ENCODE data around the gene PARP14. TPM values are rescaled to one million over a fixed set of nuclear protein-coding genes. Genes with fewer than 3 reads are reported as not detected.

The PARP14 gene
- total and polyA plus RNA-seq, 8 donors: 5.0 to 49.7 (median 21.6) TPM

GRCh38 chr3:122688996-122689395, 8.4 kb downstream of the PARP14 start:
- Histone ChIP-seq H3K4me1 (peaks cover 6 to 17% (median 6%) of the 10 kb centered on the region in 4 donors), H3K27me3 (no peaks in the 10 kb centered on the region), H3K4me3 (no peak overlapping the region), H3K9me3 (no peaks in the 10 kb centered on the region), H3K36me3 (peaks cover 0 to 34% (median 11%) of the 10 kb centered on the region in 4 donors), H3K27ac (no peak overlapping the region)
- WGBS, 5 donors: 83 to 93% (median 91%) methylated on average over 4 of the region's 4 CpGs
- DNase-seq: no peak
- TF ChIP-seq POLR2AphosphoS5 (IDR thresholded peaks at IDR 0.05) (no peak), EP300 (IDR thresholded peaks at IDR 0.05) (no peak), POLR2A (IDR thresholded peaks at IDR 0.05) (no peak)
- TF ChIP-seq, protein P1, sequence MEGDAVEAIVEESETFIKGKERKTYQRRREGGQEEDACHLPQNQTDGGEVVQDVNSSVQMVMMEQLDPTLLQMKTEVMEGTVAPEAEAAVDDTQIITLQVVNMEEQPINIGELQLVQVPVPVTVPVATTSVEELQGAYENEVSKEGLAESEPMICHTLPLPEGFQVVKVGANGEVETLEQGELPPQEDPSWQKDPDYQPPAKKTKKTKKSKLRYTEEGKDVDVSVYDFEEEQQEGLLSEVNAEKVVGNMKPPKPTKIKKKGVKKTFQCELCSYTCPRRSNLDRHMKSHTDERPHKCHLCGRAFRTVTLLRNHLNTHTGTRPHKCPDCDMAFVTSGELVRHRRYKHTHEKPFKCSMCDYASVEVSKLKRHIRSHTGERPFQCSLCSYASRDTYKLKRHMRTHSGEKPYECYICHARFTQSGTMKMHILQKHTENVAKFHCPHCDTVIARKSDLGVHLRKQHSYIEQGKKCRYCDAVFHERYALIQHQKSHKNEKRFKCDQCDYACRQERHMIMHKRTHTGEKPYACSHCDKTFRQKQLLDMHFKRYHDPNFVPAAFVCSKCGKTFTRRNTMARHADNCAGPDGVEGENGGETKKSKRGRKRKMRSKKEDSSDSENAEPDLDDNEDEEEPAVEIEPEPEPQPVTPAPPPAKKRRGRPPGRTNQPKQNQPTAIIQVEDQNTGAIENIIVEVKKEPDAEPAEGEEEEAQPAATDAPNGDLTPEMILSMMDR (IDR thresholded peaks at IDR 0.05): no peak
- intact Hi-C loops (cut with DNase I; ENCODE audit: low total_unique reads): loop anchor here (10.0 kb wide), 1 partner anchor 294 kb away; no protein-coding TSS in a partner anchor

GRCh38 chr3:122689587-122689986, 8.9 kb downstream of the PARP14 start:
- H3K27ac ChIP-seq: no peak overlapping the region
- peaks cover 0 to 34% (median 17%) of the 10 kb centered on the region in 4 donors for H3K36me3 ChIP-seq
- H3K4me1 ChIP-seq: peaks cover 6 to 17% (median 6%) of the 10 kb centered on the region in 4 donors
- TF ChIP-seq POLR2AphosphoS5 (IDR thresholded peaks at IDR 0.05): no peak
- TF ChIP-seq POLR2A (IDR thresholded peaks at IDR 0.05): no peak
- DNase-seq: no peak
- no peaks in the 10 kb centered on the region for H3K27me3 ChIP-seq
- no peak overlapping the region for H3K4me3 ChIP-seq
- intact Hi-C loops (cut with DNase I; ENCODE audit: low total_unique reads): loop anchor here (10.0 kb wide), 1 partner anchor 295 kb away; no protein-coding TSS in a partner anchor
- H3K9me3 ChIP-seq: no peaks in the 10 kb centered on the region
- 79 to 95% (median 89%) methylated on average over 2 of the region's 2 CpGs for WGBS, 5 donors

- Histone ChIP-seq H3K9me3 (no peaks in the 10 kb centered on the region), H3K4me1 (peaks cover 6 to 17% (median 6%) of the 10 kb centered on the region in 4 donors), H3K36me3 (peaks cover 0 to 34% (median 22%) of the 10 kb centered on the region in 4 donors), H3K4me3 (no peak overlapping the region), H3K27me3 (no peaks in the 10 kb centered on the region), H3K27ac (no peak overlapping the region)
- DNase-seq: no peak
- no peak for TF ChIP-seq POLR2AphosphoS5 (IDR thresholded peaks at IDR 0.05)
- 88 to 100% (median 97%) methylated on average over 1 of the region's 1 CpG for WGBS, 5 donors
- intact Hi-C loops (cut with DNase I; ENCODE audit: low total_unique reads): no loop called here
These were observed 9.5 kb downstream of the PARP14 start for GRCh38 chr3:122690096-122690495.

DNA sequence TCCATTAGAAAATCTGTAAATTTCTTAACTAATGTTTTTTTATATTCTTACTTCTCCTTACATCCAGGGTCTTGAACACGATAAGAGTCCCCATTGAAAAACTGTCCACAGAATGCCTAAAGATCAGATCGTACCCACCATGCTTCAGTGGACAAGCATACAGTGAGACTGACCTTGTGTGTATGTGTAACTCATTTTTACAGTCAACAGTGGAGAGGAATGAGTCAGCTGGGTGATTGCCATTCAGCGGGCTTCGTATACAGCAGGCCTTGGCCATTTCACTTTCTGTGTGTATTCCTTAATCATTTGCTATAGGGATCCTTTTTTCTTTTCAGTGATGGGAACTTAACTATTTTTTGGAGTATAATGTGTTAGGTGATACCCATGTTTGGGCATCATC, 10.6 kb downstream of the PARP14 start:
- Histone ChIP-seq H3K4me1 (peaks cover 6 to 17% (median 6%) of the 10 kb centered on the region in 4 donors), H3K36me3 (peaks cover 0 to 43% (median 26%) of the 10 kb centered on the region in 4 donors), H3K9me3 (no peaks in the 10 kb centered on the region), H3K27ac (no peak overlapping the region), H3K27me3 (no peaks in the 10 kb centered on the region), H3K4me3 (no peak overlapping the region)
- no peak for TF ChIP-seq EP300 (IDR thresholded peaks at IDR 0.05)
- TF ChIP-seq, protein P1 (IDR thresholded peaks at IDR 0.05): no peak
- no peak for TF ChIP-seq POLR2AphosphoS5 (IDR thresholded peaks at IDR 0.05)
- TF ChIP-seq POLR2A (IDR thresholded peaks at IDR 0.05): no peak
- DNase-seq: peak; percentile 37 to 46
- intact Hi-C loops (cut with DNase I; ENCODE audit: low total_unique reads): no loop called here
- 45 to 64% (median 57%) methylated on average over 4 of the region's 4 CpGs for WGBS, 5 donors

GRCh38 chr3:122692674-122693073, 12.0 kb downstream of the PARP14 start:
- H3K27me3 ChIP-seq: no peaks in the 10 kb centered on the region
- TF ChIP-seq POLR2AphosphoS5 (IDR thresholded peaks at IDR 0.05) (no peak), POLR2A (IDR thresholded peaks at IDR 0.05) (no peak), EP300 (IDR thresholded peaks at IDR 0.05) (no peak)
- TF ChIP-seq, protein P1 (IDR thresholded peaks at IDR 0.05): no peak
- H3K36me3 ChIP-seq: peaks cover 0 to 58% (median 26%) of the 10 kb centered on the region in 4 donors
- WGBS, 5 donors: 27 to 51% (median 44%) methylated on average over 3 of the region's 3 CpGs
- peak overlapping the region in 1 of 5 donors; percentile 16 for H3K27ac ChIP-seq
- peak in 1 of 2 donors; percentile 44 for DNase-seq
- intact Hi-C loops (cut with DNase I; ENCODE audit: low total_unique reads): no loop called here
- no peaks in the 10 kb centered on the region for H3K9me3 ChIP-seq
- peaks cover 6 to 17% (median 6%) of the 10 kb centered on the region in 4 donors for H3K4me1 ChIP-seq
- H3K4me3 ChIP-seq: no peak overlapping the region

Measured in stomach (tissue), 9 donors.